Keratinocyte (primary cell): ENCODE results near the gene IQCK. TPM values are rescaled to one million over a fixed set of nuclear protein-coding genes. Genes with fewer than 3 reads are reported as not detected.

Experiments used
- DNase-seq: peaks from one replicate; pipeline ENCODE4 v3.0.0-alpha.2; 2011; ENCODE audit warnings: low read depth, missing footprints, low spot score
- FAIRE-seq: peaks from 2 replicates; lab custom pipeline; 2011; peaks lifted over from hg19 to GRCh38; lab: Jason Lieb, UNC
- H2AFZ ChIP-seq: 2 replicates; pipeline ENCODE4 v1.6.0; 2012; ENCODE audit warnings: low read length, control low read depth, inconsistent platforms; ENCODE audit not compliant: control insufficient read depth
- H3K27ac ChIP-seq: 2 replicates; pipeline ENCODE4 v1.5.1; 2011; ENCODE audit warnings: low read length; ENCODE audit not compliant: control insufficient read depth, insufficient read depth
- H3K27me3 ChIP-seq: 3 replicates; pipeline ENCODE4 v1.6.0; 2011; ENCODE audit warnings: low read length; ENCODE audit not compliant: control insufficient read depth, insufficient read depth; ENCODE audit errors: extremely low read depth
- H3K36me3 ChIP-seq, 2 experiments: 2 replicates in 1 of 2; 3 replicates in 1 of 2; pipeline ENCODE4 v1.5.1; 2011; ENCODE audit warnings: low read length in 2 of 2, mild to moderate bottlenecking in 1 of 2; ENCODE audit not compliant: control insufficient read depth in 2 of 2, insufficient read depth in 2 of 2; ENCODE audit errors: extremely low read depth in 1 of 2
- H3K4me1 ChIP-seq: 3 replicates; pipeline ENCODE4 v1.5.1; 2011; ENCODE audit warnings: low read length; ENCODE audit not compliant: control insufficient read depth, insufficient read depth; ENCODE audit errors: extremely low read depth
- H3K4me2 ChIP-seq: 3 replicates; pipeline ENCODE4 v1.6.0; 2011; ENCODE audit warnings: low read depth, low read length; ENCODE audit not compliant: control insufficient read depth, insufficient read depth; ENCODE audit errors: extremely low read depth
- H3K4me3 ChIP-seq, 3 experiments: fragments of 200-600 bp in 1 of 3; sonication (generic) in 1 of 3; 2 replicates in 2 of 3; 3 replicates in 1 of 3; pipeline ENCODE4 v1.5.1; 2011 to 2016; ENCODE audit warnings: low read length in 3 of 3, mild to moderate bottlenecking in 3 of 3, control low read depth in 2 of 3, inconsistent platforms in 1 of 3, low read depth in 1 of 3, mixed read lengths in 1 of 3, mixed run types in 1 of 3, moderate library complexity in 1 of 3; ENCODE audit not compliant: control insufficient read depth in 2 of 3, insufficient read depth in 2 of 3; ENCODE audit errors: extremely low read depth in 1 of 3
- H3K79me2 ChIP-seq: 2 replicates; pipeline ENCODE4 v1.6.0; 2012; ENCODE audit warnings: low read length; ENCODE audit not compliant: control insufficient read depth, insufficient read depth
- H3K9ac ChIP-seq: 3 replicates; pipeline ENCODE4 v1.6.0; 2011; ENCODE audit warnings: low read length; ENCODE audit not compliant: control insufficient read depth, insufficient read depth; ENCODE audit errors: extremely low read depth
- H3K9me1 ChIP-seq: 3 replicates; pipeline ENCODE4 v1.6.0; 2011; ENCODE audit warnings: low read length; ENCODE audit not compliant: control insufficient read depth, insufficient read depth; ENCODE audit errors: extremely low read depth
- H3K9me3 ChIP-seq: 2 replicates; pipeline ENCODE4 v1.5.1; 2012; ENCODE audit warnings: low read depth, low read length; ENCODE audit not compliant: control insufficient read depth
- H4K20me1 ChIP-seq: 3 replicates; pipeline ENCODE4 v1.6.0; 2011; ENCODE audit warnings: low read length; ENCODE audit not compliant: control insufficient read depth, insufficient read depth; ENCODE audit errors: extremely low read depth
- EZH2 ChIP-seq: IDR thresholded peaks from one replicate; pipeline ENCODE4 v1.6.1; 2012; ENCODE audit warnings: inconsistent platforms, mild to moderate bottlenecking, low read length, moderate library complexity
- dilution Hi-C: fragments of 300-500 bp; cut with MboI; formaldehyde crosslinking; loops from one replicate; pipeline ENCODE4 v1.7.0; 2020; ENCODE audit warnings: low sequenced_read_pairs; ENCODE audit not compliant: extremely low pct_ligation_motif_present
- polyA plus RNA-seq, 5 experiments: library from polyadenylated mRNA; depleted of rRNA in 3 of 5; stranded (reverse) in 3 of 5; stranded (forward) in 1 of 5; unstranded in 1 of 5; fragments of >200 nt; gene quantifications; 1 replicate in 1 of 5; 2 replicates in 3 of 5; 3 replicates in 1 of 5; pipeline versions ENCODE4 v1.2.1 to v1.2.3, GENCODE V29; 2011 to 2012; ENCODE audit warnings: missing spikeins in 2 of 5, low read depth in 1 of 5, low replicate concordance in 1 of 5
- TF ChIP-seq, protein P1 (sequence below), 3 experiments: IDR thresholded peaks in 1 of 3; conservative IDR thresholded peaks in 1 of 3; optimal IDR thresholded peaks in 1 of 3; 2 replicates in 2 of 3; 3 replicates in 1 of 3; pipeline versions ENCODE3 to v1.5.1; 2011; ENCODE audit warnings: low read length in 3 of 3, mild to moderate bottlenecking in 3 of 3, moderate library complexity in 2 of 3, control low read depth in 1 of 3, inconsistent platforms in 1 of 3; ENCODE audit not compliant: insufficient read depth in 2 of 3; ENCODE audit errors: extremely low read depth in 1 of 3

Gene IQCK
- polyA plus RNA-seq, 1 donor (not counting 4 experiments of a cell fraction or from before 2014, with no cell fraction given), result 9.7 TPM

GRCh38 chr16:19755268-19755667 lies 37.2 kb downstream of the IQCK start:
- H3K4me2 ChIP-seq, result no peak overlapping the region
- DNase-seq, result no peak
- dilution Hi-C loops, result no loop called here

DNA sequence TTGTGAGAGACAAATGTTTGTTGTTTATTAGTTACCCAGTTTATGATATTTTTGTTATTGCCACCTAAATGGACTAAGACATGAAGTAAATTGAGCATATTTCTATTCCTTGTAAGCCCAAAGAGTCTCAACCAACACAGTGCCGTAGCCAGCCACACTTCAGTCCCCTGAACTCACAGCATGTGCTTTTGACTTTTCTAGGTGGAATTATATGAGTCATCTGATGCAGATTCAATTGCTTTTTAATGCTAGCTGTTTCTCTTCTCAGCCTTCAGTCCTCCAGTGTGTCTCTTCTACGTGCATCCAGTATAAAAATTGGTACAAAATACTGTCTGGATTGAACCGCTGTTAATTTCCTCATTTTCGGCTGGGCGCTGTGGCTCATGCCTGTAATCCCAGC lies 39.0 kb downstream of the IQCK start:
- Histone ChIP-seq H4K20me1 (no peaks in the 10 kb centered on the region), H3K9ac (no peak overlapping the region), H2AFZ (no peak overlapping the region), H3K27ac (no peak overlapping the region), H3K4me3 (no peak overlapping the region), H3K36me3 (no peaks in the 10 kb centered on the region), H3K4me1 (peaks cover 21% of the 10 kb centered on the region), H3K9me3 (no peaks in the 10 kb centered on the region), H3K27me3 (no peaks in the 10 kb centered on the region), H3K4me2 (no peak overlapping the region), H3K9me1 (no peaks in the 10 kb centered on the region), H3K79me2 (no peaks in the 10 kb centered on the region)
- FAIRE-seq (no peak), DNase-seq (no peak)
- dilution Hi-C loops, result no loop called here
- no peak for TF ChIP-seq EZH2
- TF ChIP-seq, protein P1, sequence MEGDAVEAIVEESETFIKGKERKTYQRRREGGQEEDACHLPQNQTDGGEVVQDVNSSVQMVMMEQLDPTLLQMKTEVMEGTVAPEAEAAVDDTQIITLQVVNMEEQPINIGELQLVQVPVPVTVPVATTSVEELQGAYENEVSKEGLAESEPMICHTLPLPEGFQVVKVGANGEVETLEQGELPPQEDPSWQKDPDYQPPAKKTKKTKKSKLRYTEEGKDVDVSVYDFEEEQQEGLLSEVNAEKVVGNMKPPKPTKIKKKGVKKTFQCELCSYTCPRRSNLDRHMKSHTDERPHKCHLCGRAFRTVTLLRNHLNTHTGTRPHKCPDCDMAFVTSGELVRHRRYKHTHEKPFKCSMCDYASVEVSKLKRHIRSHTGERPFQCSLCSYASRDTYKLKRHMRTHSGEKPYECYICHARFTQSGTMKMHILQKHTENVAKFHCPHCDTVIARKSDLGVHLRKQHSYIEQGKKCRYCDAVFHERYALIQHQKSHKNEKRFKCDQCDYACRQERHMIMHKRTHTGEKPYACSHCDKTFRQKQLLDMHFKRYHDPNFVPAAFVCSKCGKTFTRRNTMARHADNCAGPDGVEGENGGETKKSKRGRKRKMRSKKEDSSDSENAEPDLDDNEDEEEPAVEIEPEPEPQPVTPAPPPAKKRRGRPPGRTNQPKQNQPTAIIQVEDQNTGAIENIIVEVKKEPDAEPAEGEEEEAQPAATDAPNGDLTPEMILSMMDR (optimal IDR thresholded peaks at IDR 0.05 in 1 of 3, IDR thresholded peaks at IDR 0.05 in 1 of 3, conservative IDR thresholded peaks at IDR 0.05 in 1 of 3; ENCODE audit: extremely low read depth in 1 of 3, insufficient read depth in 2 of 3, low read length in 3 of 3), result no peak

More at GRCh38 chr16:19755268-19755667, 37.2 kb downstream of the IQCK start:
- Histone ChIP-seq H3K9me3 (no peaks in the 10 kb centered on the region), H3K4me1 (peaks cover 14% of the 10 kb centered on the region), H3K9me1 (no peaks in the 10 kb centered on the region), H4K20me1 (no peaks in the 10 kb centered on the region), H3K4me3 (no peak overlapping the region), H3K27ac (no peak overlapping the region), H2AFZ (no peak overlapping the region), H3K27me3 (no peaks in the 10 kb centered on the region), H3K9ac (no peak overlapping the region), H3K79me2 (no peaks in the 10 kb centered on the region), H3K36me3 (no peaks in the 10 kb centered on the region)
- FAIRE-seq, result no peak
- no peak for TF ChIP-seq EZH2
- TF ChIP-seq, protein P1 (optimal IDR thresholded peaks at IDR 0.05 in 1 of 3, IDR thresholded peaks at IDR 0.05 in 1 of 3, conservative IDR thresholded peaks at IDR 0.05 in 1 of 3; ENCODE audit: extremely low read depth in 1 of 3, insufficient read depth in 2 of 3, low read length in 3 of 3), result no peak
